RWPE2 (cell line): Measurements from ENCODE around the gene COPS8.

Experiments
- ATAC-seq: fragments of 200-7000 bp; cut with Tn5 transposase; 3 replicates; pipeline ENCODE4 v1.9.1; 2021; ENCODE audit warnings: low read depth
- DNase-seq: peaks from one replicate; pipeline ENCODE4 v3.0.0-alpha.2; 2020; ENCODE audit warnings: low spot score
- H3K27ac ChIP-seq: fragments of 450-650 bp; 2 replicates; pipeline ENCODE4 v1.5.1; 2017; ENCODE audit warnings: mild to moderate bottlenecking; ENCODE audit not compliant: poor library complexity, severe bottlenecking
- H3K27me3 ChIP-seq: fragments of 250-450 bp; sonication (Bioruptor Pico); 2 replicates; pipeline ENCODE4 v1.5.1; 2021; ENCODE audit warnings: mild to moderate bottlenecking, moderate library complexity; ENCODE audit not compliant: insufficient read depth, poor library complexity, severe bottlenecking
- H3K36me3 ChIP-seq: fragments of 250-450 bp; sonication (Bioruptor Pico); 2 replicates; pipeline ENCODE4 v1.5.1; 2020; ENCODE audit warnings: low read depth, mild to moderate bottlenecking, moderate library complexity
- H3K4me1 ChIP-seq: fragments of 250-450 bp; sonication (Bioruptor Pico); 2 replicates; pipeline ENCODE4 v1.5.1; 2021; ENCODE audit warnings: mild to moderate bottlenecking, moderate library complexity; ENCODE audit not compliant: insufficient read depth, poor library complexity, severe bottlenecking
- H3K4me3 ChIP-seq: fragments of 250-450 bp; sonication (Bioruptor Pico); 2 replicates; pipeline ENCODE4 v1.5.1; 2021; ENCODE audit warnings: mild to moderate bottlenecking, moderate library complexity; ENCODE audit not compliant: severe bottlenecking
- H3K9me3 ChIP-seq: fragments of 250-450 bp; sonication (Bioruptor Pico); 2 replicates; pipeline ENCODE4 v1.5.1; 2021; ENCODE audit warnings: mild to moderate bottlenecking, moderate library complexity; ENCODE audit not compliant: severe bottlenecking
- CTCF ChIP-seq: fragments of 450-650 bp; IDR thresholded peaks from one replicate; pipeline ENCODE4 v1.5.1; 2017; ENCODE audit warnings: mild to moderate bottlenecking, moderate library complexity; ENCODE audit not compliant: poor library complexity, severe bottlenecking

COPS8 gene

GRCh38 chr2:237097326-237097910 is 11.7 kb downstream of the COPS8 start:
- ATAC-seq (peak; percentile 17), DNase-seq (no peak)
- no peaks in the 10 kb centered on the region for H3K27me3 ChIP-seq
- H3K36me3 ChIP-seq: peaks cover 90% of the 10 kb centered on the region
- H3K4me1 ChIP-seq: peaks cover 56% of the 10 kb centered on the region
- H3K4me3 ChIP-seq: no peak overlapping the region
- H3K9me3 ChIP-seq: no peaks in the 10 kb centered on the region
- TF ChIP-seq CTCF: no peak
- H3K27ac ChIP-seq: peak overlapping the region; percentile 100

- DNase-seq (no peak), ATAC-seq (peak; percentile 97)
- H3K36me3 ChIP-seq: peaks cover 90% of the 10 kb centered on the region
- H3K4me1 ChIP-seq: peaks cover 49% of the 10 kb centered on the region
- TF ChIP-seq CTCF: no peak
- H3K9me3 ChIP-seq: no peaks in the 10 kb centered on the region
- H3K27ac ChIP-seq: peak overlapping the region; percentile 100
- no peak overlapping the region for H3K4me3 ChIP-seq
- H3K27me3 ChIP-seq: no peaks in the 10 kb centered on the region
Measured at GRCh38 chr2:237097911-237098702, 12.4 kb downstream of the COPS8 start.

- H3K36me3 ChIP-seq: peaks cover 79% of the 10 kb centered on the region
- H3K27ac ChIP-seq: peak overlapping the region; percentile 100
- H3K27me3 ChIP-seq: no peaks in the 10 kb centered on the region
- ATAC-seq (no peak), DNase-seq (no peak)
- H3K4me1 ChIP-seq: peaks cover 42% of the 10 kb centered on the region
- H3K4me3 ChIP-seq: no peak overlapping the region
- no peak for TF ChIP-seq CTCF
- H3K9me3 ChIP-seq: no peaks in the 10 kb centered on the region
Measured at GRCh38 chr2:237099804-237100203, 14.1 kb downstream of the COPS8 start.

GRCh38 chr2:237101118-237101979 is 15.7 kb downstream of the COPS8 start:
- no peak for ATAC-seq
- no peaks in the 10 kb centered on the region for H3K27me3 ChIP-seq
- TF ChIP-seq CTCF: no peak
- no peak overlapping the region for H3K27ac ChIP-seq
- no peak overlapping the region for H3K4me3 ChIP-seq
- peaks cover 28% of the 10 kb centered on the region for H3K4me1 ChIP-seq
- H3K36me3 ChIP-seq: peaks cover 64% of the 10 kb centered on the region
- H3K9me3 ChIP-seq: no peaks in the 10 kb centered on the region
- DNase-seq: no peak
